Mesodermal cell (in vitro differentiated cells): ENCODE data around the gene DYRK1A. TPM values are rescaled to one million over a fixed set of nuclear protein-coding genes. Genes with fewer than 3 reads are reported as not detected.
A peak's percentile ranks its signal among the peaks of the same experiment; 100 is the strongest.
"Not testable (repeated sequence)": the region's sequence is repeated elsewhere in the genome, so short reads cannot be mapped to it uniquely, and the experiment has no call there.

ENCODE experiments used
- H3K27ac ChIP-seq: 2 replicates; pipeline ENCODE4 v1.7.0; 2013; ENCODE audit warnings: mild to moderate bottlenecking, low read depth, low read length, moderate library complexity; ENCODE audit not compliant: severe bottlenecking
- H3K36me3 ChIP-seq: 2 replicates; pipeline ENCODE4 v1.7.1; 2013; ENCODE audit warnings: mild to moderate bottlenecking, low read length, moderate library complexity; ENCODE audit not compliant: control insufficient read depth, insufficient read depth
- H3K4me1 ChIP-seq: one replicate; pipeline ENCODE4 v1.7.1; 2013; ENCODE audit warnings: mild to moderate bottlenecking, low read length; ENCODE audit not compliant: insufficient read depth, control insufficient read depth, poor library complexity, severe bottlenecking
- H3K4me3 ChIP-seq: 2 replicates; pipeline ENCODE4 v1.7.0; 2013; ENCODE audit warnings: low read length, control low read depth, mild to moderate bottlenecking; ENCODE audit not compliant: insufficient read depth, poor library complexity, severe bottlenecking; ENCODE audit errors: extremely low read depth
- H3K9me3 ChIP-seq: 2 replicates; pipeline ENCODE4 v1.7.1; 2013; ENCODE audit warnings: mild to moderate bottlenecking, low read length, moderate library complexity; ENCODE audit not compliant: control insufficient read depth
- WGBS, 2 experiments: methylation state at CpG; one replicate each; pipeline ENCODE4 v1.1.5; 2013; ENCODE audit warnings: missing lambda C conversion rate in 2 of 2; ENCODE audit not compliant: insufficient coverage in 2 of 2; 5-methylcytosine and 5-hydroxymethylcytosine counted together
- polyA plus RNA-seq, 2 experiments: library from polyadenylated mRNA; stranded (reverse); fragments of 50-300 nt; gene quantifications; one replicate each; pipeline ENCODE4 v1.2.3, GENCODE V29; 2013

DYRK1A gene
- 26.4 TPM for polyA plus RNA-seq (2013, experiment 1 of 2)
- 25.2 TPM for polyA plus RNA-seq (2013, experiment 2 of 2)

- 0% methylated on average over 30 to 65 of the region's 92 CpGs for WGBS, 2 experiments
- Histone ChIP-seq H3K4me1 (peaks cover 12% of the 10 kb centered on the region), H3K9me3 (no peaks in the 10 kb centered on the region), H3K36me3 (no peaks in the 10 kb centered on the region), H3K4me3 (peak within 1 kb of the TSS; percentile 95), H3K27ac (peak within 1 kb of the TSS; percentile 99)
Observed at GRCh38 chr21:37366482-37367316, at the start of gene DYRK1A. DYRK1A (plus strand) TSS chr21:37366773; CDS start chr21:37420375, 53,602 bp downstream.

GRCh38 chr21:37319551-37319950 lies 47.0 kb upstream of the DYRK1A start:
- Histone ChIP-seq H3K36me3 (no peaks in the 10 kb centered on the region), H3K4me3 (no peak overlapping the region), H3K9me3 (no peaks in the 10 kb centered on the region), H3K4me1 (no peaks in the 10 kb centered on the region), H3K27ac (no peak overlapping the region)
- 100% methylated on average over 1 of the region's 2 CpGs; no CpG with 5 or more reads in 1 of the 2 experiments for WGBS, 2 experiments

- Histone ChIP-seq H3K4me3 (no peak overlapping the region), H3K4me1 (no peaks in the 10 kb centered on the region), H3K36me3 (no peaks in the 10 kb centered on the region), H3K27ac (no peak overlapping the region), H3K9me3 (no peaks in the 10 kb centered on the region)
- WGBS, 2 experiments: 68 to 96% methylated on average over 2 to 3 of the region's 5 CpGs
Observed at GRCh38 chr21:37322084-37322483, 44.5 kb upstream of the DYRK1A start.

GRCh38 chr21:37324558-37324957 lies 42.0 kb upstream of the DYRK1A start:
- Histone ChIP-seq H3K27ac (no peak overlapping the region), H3K4me3 (no peak overlapping the region), H3K9me3 (no peaks in the 10 kb centered on the region), H3K36me3 (no peaks in the 10 kb centered on the region), H3K4me1 (no peaks in the 10 kb centered on the region)
- 100% methylated on average over 1 of the region's 2 CpGs; no CpG with 5 or more reads in 1 of the 2 experiments for WGBS, 2 experiments

- 86 to 92% methylated on average over 6 to 7 of the region's 7 CpGs for WGBS, 2 experiments
Observed at GRCh38 chr21:37328147-37328546, 38.4 kb upstream of the DYRK1A start.

GRCh38 chr21:37331411-37331810 lies 35.2 kb upstream of the DYRK1A start:
- WGBS, 2 experiments: 100% methylated on average over 1 to 2 of the region's 4 CpGs
- Histone ChIP-seq H3K9me3 (no peaks in the 10 kb centered on the region), H3K4me1 (no peaks in the 10 kb centered on the region), H3K4me3 (no peak overlapping the region), H3K36me3 (no peaks in the 10 kb centered on the region), H3K27ac (no peak overlapping the region)

More at GRCh38 chr21:37328147-37328546, 38.4 kb upstream of the DYRK1A start:
- not testable (repeated sequence) for H3K36me3 ChIP-seq, H3K9me3 ChIP-seq, H3K27ac ChIP-seq, H3K4me1 ChIP-seq, H3K4me3 ChIP-seq

- no peak overlapping the region for H3K27ac ChIP-seq
- H3K4me1 ChIP-seq: peaks cover 18% of the 10 kb centered on the region
- 95 to 100% methylated on average over 2 to 4 of the region's 5 CpGs for whole genome bisulfite sequencing, 2 experiments
- no peak overlapping the region for H3K4me3 ChIP-seq
- no peaks in the 10 kb centered on the region for H3K36me3 ChIP-seq
- H3K9me3 ChIP-seq: no peaks in the 10 kb centered on the region
Observed at GRCh38 chr21:37335053-37335452, 31.5 kb upstream of the DYRK1A start.

GRCh38 chr21:37337179-37337578 lies 29.4 kb upstream of the DYRK1A start:
- 90 to 100% methylated on average over 2 of the region's 4 CpGs for WGBS, 2 experiments
- H3K9me3 ChIP-seq: no peaks in the 10 kb centered on the region
- no peak overlapping the region for H3K27ac ChIP-seq
- H3K4me3 ChIP-seq: no peak overlapping the region
- peaks cover 19% of the 10 kb centered on the region for H3K4me1 ChIP-seq
- H3K36me3 ChIP-seq: no peaks in the 10 kb centered on the region

- Histone ChIP-seq H3K4me3 (no peak overlapping the region), H3K27ac (no peak overlapping the region)
- WGBS, 2 experiments: 60% methylated on average over 1 of the region's 2 CpGs; no CpG with 5 or more reads in 1 of the 2 experiments
Observed at GRCh38 chr21:37337831-37338230, 28.7 kb upstream of the DYRK1A start.

GRCh38 chr21:37338671-37339551 lies 27.7 kb upstream of the DYRK1A start:
- H3K36me3 ChIP-seq: no peaks in the 10 kb centered on the region
- 80 to 82% methylated on average over 9 to 11 of the region's 11 CpGs for WGBS, 2 experiments
- H3K27ac ChIP-seq: peak overlapping the region; percentile 98
- H3K4me3 ChIP-seq: no peak overlapping the region
- H3K4me1 ChIP-seq: peaks cover 19% of the 10 kb centered on the region
- H3K9me3 ChIP-seq: no peaks in the 10 kb centered on the region

More at GRCh38 chr21:37337831-37338230, 28.7 kb upstream of the DYRK1A start:
- peaks cover 19% of the 10 kb centered on the region for H3K4me1 ChIP-seq
- H3K36me3 ChIP-seq: no peaks in the 10 kb centered on the region
- H3K9me3 ChIP-seq: no peaks in the 10 kb centered on the region
